Tibial nerve (tissue), 4 donors: ENCODE measurements around the gene GALNTL6. TPM values are rescaled to one million over a fixed set of nuclear protein-coding genes. Genes with fewer than 3 reads are reported as not detected.

ENCODE experiments used
- DNase-seq, 2 donors: peaks; one replicate each; pipeline ENCODE4 v3.0.0-alpha.2; 2019; ENCODE audit warnings: low spot score in 2 of 2
- H3K27ac ChIP-seq, 4 donors: fragments of 200-600 bp; sonication (generic) in 3 of 4; one replicate each; pipeline ENCODE4 v1.5.1; 2017 to 2019; ENCODE audit warnings: mild to moderate bottlenecking in 1 of 4
- H3K27me3 ChIP-seq, 2 donors: fragments of 200-600 bp; sonication (generic) in 1 of 2; one replicate each; pipeline versions ENCODE4 v1.5.1 to v1.6.0; 2017 to 2019
- H3K36me3 ChIP-seq, 3 donors: fragments of 200-600 bp; sonication (generic); one replicate each; pipeline ENCODE4 v1.5.1; 2018 to 2019
- H3K4me1 ChIP-seq, 4 donors: fragments of 200-600 bp; sonication (generic) in 3 of 4; one replicate each; pipeline ENCODE4 v1.5.1; 2017 to 2019
- H3K4me3 ChIP-seq, 4 donors: fragments of 200-600 bp; sonication (generic) in 3 of 4; one replicate each; pipeline ENCODE4 v1.5.1; 2017 to 2019; ENCODE audit warnings: mild to moderate bottlenecking in 1 of 4, moderate library complexity in 1 of 4
- H3K9me3 ChIP-seq, 4 donors: fragments of 200-600 bp; sonication (generic) in 3 of 4; one replicate each; pipeline ENCODE4 v1.5.1; 2017 to 2019
- CTCF ChIP-seq, 5 experiments: fragments of 200-600 bp in 3 of 5; fragments of 450-650 bp in 2 of 5; sonication (generic) in 3 of 5; IDR thresholded peaks; one replicate each; pipeline ENCODE4 v1.5.1; 2016 to 2019; ENCODE audit warnings: antibody characterized with exemption in 5 of 5, mild to moderate bottlenecking in 3 of 5, moderate library complexity in 2 of 5
- EP300 ChIP-seq, 2 donors: sonication (generic); formaldehyde crosslinking; IDR thresholded peaks; one replicate each; pipeline ENCODE4 v1.6.1; 2017; ENCODE audit warnings: antibody characterized with exemption in 2 of 2, mild to moderate bottlenecking in 1 of 2
- POLR2A ChIP-seq, 2 donors: fragments of 450-650 bp; IDR thresholded peaks; one replicate each; pipeline ENCODE4 v1.6.1; 2017; ENCODE audit warnings: antibody characterized with exemption in 2 of 2, mild to moderate bottlenecking in 2 of 2, moderate library complexity in 2 of 2
- WGBS, 2 donors: methylation state at CpG; one replicate each; pipeline ENCODE4 v1.1.5; 2018; 5-methylcytosine and 5-hydroxymethylcytosine counted together
- total RNA-seq, 4 donors: library from RNA; depleted of rRNA; stranded (reverse); fragments of >200 nt; gene quantifications; one replicate each; pipeline ENCODE4 v1.1.0, GENCODE V29; 2016

The GALNTL6 gene
- total RNA-seq, 4 donors from 2014 or later: not detected

GRCh38 chr4:172042714-172043114 lies 229.5 kb downstream of the GALNTL6 start:
- 53 to 54% methylated on average over 3 of the region's 3 CpGs for WGBS, 2 donors
- no peak for TF ChIP-seq CTCF (IDR thresholded peaks at IDR 0.05)
- Histone ChIP-seq H3K27me3 (no peaks in the 10 kb centered on the region), H3K4me1 (no peaks in the 10 kb centered on the region), H3K36me3 (no peaks in the 10 kb centered on the region), H3K4me3 (no peak overlapping the region), H3K27ac (no peak overlapping the region), H3K9me3 (no peaks in the 10 kb centered on the region)
- no peak for DNase-seq

- Histone ChIP-seq H3K27me3 (no peaks in the 10 kb centered on the region), H3K27ac (no peak overlapping the region), H3K9me3 (no peaks in the 10 kb centered on the region), H3K4me3 (no peak overlapping the region), H3K36me3 (no peaks in the 10 kb centered on the region), H3K4me1 (no peaks in the 10 kb centered on the region)
- no peak for DNase-seq
- 85 to 93% methylated on average over 2 of the region's 2 CpGs for WGBS, 2 donors
- TF ChIP-seq POLR2A (IDR thresholded peaks at IDR 0.05) (no peak), EP300 (IDR thresholded peaks at IDR 0.05) (no peak), CTCF (IDR thresholded peaks at IDR 0.05) (no peak)
Observed at GRCh38 chr4:172045981-172046380, 232.8 kb downstream of the GALNTL6 start.

GRCh38 chr4:172048666-172049065 lies 235.5 kb downstream of the GALNTL6 start:
- no peaks in the 10 kb centered on the region for H3K4me1 ChIP-seq
- no peak for TF ChIP-seq POLR2A (IDR thresholded peaks at IDR 0.05)
- TF ChIP-seq CTCF (IDR thresholded peaks at IDR 0.05): no peak
- TF ChIP-seq EP300 (IDR thresholded peaks at IDR 0.05): no peak
- no peaks in the 10 kb centered on the region for H3K36me3 ChIP-seq
- H3K9me3 ChIP-seq: no peaks in the 10 kb centered on the region
- DNase-seq: no peak
- no peak overlapping the region for H3K4me3 ChIP-seq
- WGBS, 2 donors: 33 to 49% methylated on average over 1 of the region's 1 CpG
- no peaks in the 10 kb centered on the region for H3K27me3 ChIP-seq
- no peak overlapping the region for H3K27ac ChIP-seq

- H3K36me3 ChIP-seq: no peaks in the 10 kb centered on the region
- TF ChIP-seq CTCF (IDR thresholded peaks at IDR 0.05) (no peak), EP300 (IDR thresholded peaks at IDR 0.05) (no peak), POLR2A (IDR thresholded peaks at IDR 0.05) (no peak)
- 75 to 78% methylated on average over 4 of the region's 4 CpGs for WGBS, 2 donors
Observed at GRCh38 chr4:172050911-172051310, 237.7 kb downstream of the GALNTL6 start.

GRCh38 chr4:172055046-172055445 lies 241.8 kb downstream of the GALNTL6 start:
- H3K9me3 ChIP-seq: no peaks in the 10 kb centered on the region
- WGBS, 2 donors: 83 to 84% methylated on average over 1 of the region's 1 CpG
- no peak for DNase-seq
- no peak overlapping the region for H3K4me3 ChIP-seq
- no peaks in the 10 kb centered on the region for H3K4me1 ChIP-seq
- TF ChIP-seq EP300 (IDR thresholded peaks at IDR 0.05): no peak
- TF ChIP-seq CTCF (IDR thresholded peaks at IDR 0.05): no peak
- no peak for TF ChIP-seq POLR2A (IDR thresholded peaks at IDR 0.05)
- no peaks in the 10 kb centered on the region for H3K27me3 ChIP-seq
- H3K27ac ChIP-seq: no peak overlapping the region
- no peaks in the 10 kb centered on the region for H3K36me3 ChIP-seq

More at GRCh38 chr4:172050911-172051310, 237.7 kb downstream of the GALNTL6 start:
- Histone ChIP-seq H3K4me1 (no peaks in the 10 kb centered on the region), H3K4me3 (no peak overlapping the region), H3K27me3 (no peaks in the 10 kb centered on the region), H3K27ac (no peak overlapping the region), H3K9me3 (no peaks in the 10 kb centered on the region)
- no peak for DNase-seq
